OCI-M2 (cell line): ENCODE results near the gene DLGAP1.
"Not testable (repeated sequence)": the region's sequence is repeated elsewhere in the genome, so short reads cannot be mapped to it uniquely, and the experiment has no call there.

ENCODE experiments used
- DNase-seq: peaks from one replicate; lab custom pipeline; 2025; ENCODE audit not compliant: unreplicated experiment; lab: John Stamatoyannopoulos, UW

The DLGAP1 gene

DNA sequence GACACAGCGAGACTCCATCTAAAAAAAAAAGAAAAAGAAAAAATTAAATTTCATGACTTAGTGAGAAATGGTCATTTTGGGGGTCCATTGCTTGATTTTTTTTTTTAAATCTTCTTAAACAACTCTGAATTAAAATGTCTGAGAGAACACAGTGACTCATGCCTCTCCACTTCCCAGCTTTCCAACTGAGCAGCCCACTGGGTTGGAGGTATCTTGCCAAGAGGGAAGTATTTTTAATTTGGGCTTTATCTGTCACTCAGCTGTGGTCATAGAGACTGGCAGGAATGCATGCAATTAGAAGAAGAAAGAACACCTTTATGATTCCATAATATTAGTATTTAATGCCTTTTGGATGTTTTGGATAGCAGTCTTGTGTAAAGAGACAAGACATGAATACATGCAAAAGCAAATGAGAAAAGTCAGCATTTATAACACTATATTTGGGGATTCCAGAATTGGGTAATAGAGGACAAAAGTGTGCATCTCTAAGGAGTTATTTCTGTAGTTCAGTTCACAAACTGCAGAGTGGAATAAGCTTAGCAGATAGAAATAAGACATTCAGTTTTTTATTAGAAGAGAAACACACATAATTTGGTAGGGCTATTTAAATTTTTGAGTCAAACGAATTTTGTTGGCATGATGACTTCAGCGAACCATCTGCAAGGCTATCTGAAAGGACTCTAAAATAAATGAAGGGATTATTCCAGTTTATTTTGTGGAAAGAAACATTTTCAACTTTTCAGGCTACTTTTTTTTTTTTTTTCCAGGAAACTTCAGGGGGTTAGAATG lies 750.4 kb downstream of the DLGAP1 start:
- no peak for DNase-seq

DNA sequence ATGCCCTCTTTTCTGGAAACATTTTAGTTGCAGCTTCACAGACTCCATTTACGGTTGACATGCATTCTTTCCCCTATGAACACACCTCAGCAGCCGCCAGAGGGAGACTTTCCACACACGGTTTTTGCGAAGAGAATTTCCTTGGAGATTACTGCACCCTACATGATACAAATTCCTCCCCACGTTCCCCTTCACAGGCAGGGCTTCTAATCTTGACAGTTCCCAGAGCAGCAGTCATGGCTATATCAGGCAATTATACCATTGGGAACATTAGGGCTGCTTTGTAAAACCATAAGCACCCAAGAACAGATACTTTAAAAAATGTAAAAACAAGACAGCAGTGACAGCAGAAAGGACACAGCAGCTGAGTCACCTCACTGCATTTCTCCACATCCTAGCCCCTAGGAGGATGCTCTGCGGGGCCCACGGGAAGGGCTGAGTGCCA lies 751.4 kb downstream of the DLGAP1 start:
- DNase-seq = peak; percentile 7

DNA sequence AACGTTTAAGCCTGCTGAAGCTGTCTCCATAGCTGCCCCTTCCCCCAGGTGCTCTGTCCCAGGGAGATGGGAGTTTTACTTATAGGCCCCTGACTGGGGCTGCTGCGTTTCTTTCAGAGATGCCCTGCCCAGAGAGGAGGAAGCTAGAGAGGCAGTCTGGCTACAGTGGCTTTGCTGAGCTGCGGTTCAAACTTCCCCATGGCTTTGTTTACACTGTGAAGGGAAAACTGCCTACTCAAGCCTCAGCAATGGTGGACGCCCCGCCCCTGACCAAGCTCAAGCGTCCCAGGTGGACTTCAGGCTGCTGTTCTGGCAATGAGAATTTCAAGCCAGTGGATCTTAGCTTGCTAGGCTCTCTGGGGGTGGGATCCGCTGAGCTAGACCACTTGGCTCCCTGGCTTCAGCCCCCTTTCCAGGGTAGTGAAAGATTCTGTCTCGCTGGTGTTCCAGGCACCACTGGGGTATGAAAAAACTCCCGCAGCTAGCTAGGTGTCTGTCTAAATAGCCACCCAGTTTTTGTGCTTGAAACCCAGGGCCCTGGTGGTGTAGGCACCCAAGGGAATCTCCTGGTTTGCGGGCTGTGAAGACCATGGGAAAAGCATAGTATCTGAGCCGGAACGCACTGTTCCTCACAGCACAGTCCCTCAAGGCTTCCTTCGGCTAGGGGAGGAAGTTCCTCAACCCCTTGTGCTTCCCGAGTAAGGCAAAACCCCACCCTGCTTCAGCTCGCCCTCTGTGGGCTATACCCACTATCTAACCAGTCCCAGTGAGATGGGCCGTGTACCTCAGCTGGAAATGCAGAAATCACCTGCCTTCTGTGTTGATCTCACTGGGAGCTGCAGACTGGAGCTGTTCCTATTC lies 755.2 kb downstream of the DLGAP1 start:
- DNase-seq = not testable (repeated sequence)

DNA sequence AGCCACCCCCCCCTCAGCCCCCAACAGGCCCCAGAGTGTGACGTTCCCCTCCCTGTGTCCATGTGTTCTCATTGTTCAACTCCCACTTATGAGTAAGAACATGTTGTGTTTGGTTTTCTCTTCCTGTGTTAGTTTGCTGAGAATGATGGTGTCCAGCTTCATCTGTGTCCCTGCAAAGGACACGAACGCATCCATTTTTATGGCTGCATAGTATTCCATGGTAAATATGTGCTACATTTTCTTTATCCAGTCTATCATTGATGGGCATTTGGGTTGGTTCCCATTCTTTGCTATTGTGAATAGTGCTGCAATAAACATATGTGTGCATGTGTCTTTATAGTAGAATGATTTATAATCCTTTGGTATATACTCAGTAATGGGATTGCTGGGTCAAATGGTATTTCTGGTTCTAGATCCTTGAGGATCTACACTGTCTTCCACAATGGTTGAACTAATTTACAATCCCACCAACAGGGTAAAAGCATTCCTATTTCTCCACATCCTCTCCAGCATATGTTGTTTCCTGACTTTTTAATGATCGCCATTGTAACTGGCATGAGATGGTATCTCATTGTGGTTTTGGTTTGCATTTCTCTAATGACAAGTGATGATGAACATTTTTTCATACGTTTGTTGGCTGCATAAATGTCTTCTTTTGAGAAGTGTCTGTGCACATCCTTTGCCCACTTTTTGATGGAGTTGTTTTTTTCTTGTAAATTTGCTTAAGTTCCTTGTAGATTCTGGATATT lies 760.9 kb downstream of the DLGAP1 start:
- DNase-seq = not testable (repeated sequence)

DNA sequence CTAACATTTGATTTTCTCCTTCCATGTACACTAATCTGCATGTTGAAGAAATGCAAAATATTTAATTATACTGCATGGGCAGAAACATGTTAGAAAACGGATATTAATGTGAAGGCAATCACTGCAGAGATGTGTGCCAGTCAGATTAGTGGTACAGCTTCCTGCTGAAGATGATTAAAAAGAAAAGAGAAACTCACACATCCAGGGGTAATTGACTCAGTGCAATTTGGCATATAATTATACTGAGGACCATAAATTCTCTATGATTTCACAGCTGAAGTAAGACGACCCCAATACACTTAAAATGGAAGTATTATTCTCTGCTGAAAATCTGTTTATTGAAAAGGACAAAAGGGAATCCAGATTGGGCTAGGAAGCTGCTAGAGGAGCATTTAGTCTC lies 761.7 kb downstream of the DLGAP1 start:
- DNase-seq = no peak

DNA sequence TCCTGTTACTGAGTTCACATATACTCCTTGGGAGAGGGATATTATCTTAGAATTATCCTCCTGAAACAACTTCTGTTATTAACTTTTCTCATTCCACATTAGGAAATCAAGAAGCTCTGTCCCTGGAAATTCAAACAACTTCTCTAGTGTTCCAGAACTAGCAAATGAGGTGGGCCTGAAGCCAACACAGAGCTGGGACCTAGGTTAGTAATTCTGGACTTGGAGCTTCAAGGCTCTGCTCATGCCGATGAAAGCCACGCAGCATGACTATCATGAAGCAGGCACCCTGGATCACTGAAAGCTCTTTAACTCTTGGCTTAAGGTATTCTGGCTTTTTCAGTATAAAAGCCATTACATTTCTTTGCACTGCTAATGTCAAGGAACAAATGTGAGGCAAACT lies 762.4 kb downstream of the DLGAP1 start:
- no peak for DNase-seq

DNA sequence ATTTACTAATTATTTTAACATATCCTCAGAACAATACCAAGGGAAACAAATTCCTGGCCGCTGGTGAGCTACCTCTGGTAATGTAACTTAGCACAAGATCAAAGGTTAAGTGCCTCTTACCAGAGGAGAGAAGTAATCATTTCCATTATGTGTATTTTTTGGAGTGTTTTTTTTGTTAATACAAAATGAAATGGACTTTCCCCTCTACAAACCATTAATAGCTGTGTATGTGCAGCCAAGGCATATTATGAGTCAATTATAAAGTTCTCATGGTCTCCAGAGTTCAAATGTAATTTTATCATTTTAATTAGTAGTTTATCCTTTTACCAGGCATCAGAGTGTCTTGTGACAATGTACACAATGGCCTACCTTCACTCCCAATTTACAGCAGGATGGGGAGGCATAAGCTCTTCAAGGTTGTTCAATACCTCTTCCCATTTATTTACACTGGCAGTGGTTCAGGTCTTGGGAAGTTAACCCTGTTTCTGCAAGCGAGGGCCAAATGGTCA lies 762.9 kb downstream of the DLGAP1 start:
- no peak for DNase-seq

DNA sequence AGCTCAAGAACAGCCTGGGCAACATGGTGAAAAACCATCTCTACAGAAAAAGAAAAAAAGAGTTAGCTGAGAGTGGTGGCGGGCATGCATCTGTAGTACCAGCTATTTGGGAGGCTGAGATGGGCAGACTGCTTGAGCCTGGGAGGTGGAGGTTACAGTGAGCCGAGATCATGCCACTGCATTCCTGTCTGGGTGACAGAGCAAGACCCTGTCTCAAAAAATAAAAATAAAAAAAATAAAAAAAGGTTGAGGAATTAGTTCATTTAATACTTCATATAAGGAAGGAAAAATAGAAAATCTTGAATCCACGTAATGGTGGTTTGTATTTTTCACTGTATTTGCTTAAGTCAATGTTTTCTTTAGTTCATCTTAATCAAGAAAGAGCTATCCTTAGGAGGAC lies 763.4 kb downstream of the DLGAP1 start:
- no peak for DNase-seq

DNA sequence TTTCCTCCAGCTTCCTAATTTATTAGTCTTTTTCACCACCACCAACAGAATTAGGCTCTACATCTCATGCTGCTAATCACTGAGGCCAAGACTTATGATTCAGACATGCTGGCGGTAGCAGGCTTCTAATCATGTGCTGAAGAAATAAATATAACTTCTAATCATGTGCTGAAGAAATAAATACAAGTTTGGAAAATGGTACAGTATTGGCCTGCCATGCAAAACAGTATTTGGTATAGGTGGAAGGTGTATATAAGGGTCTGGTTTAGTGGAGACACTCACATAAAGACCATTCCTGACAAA lies 764.4 kb downstream of the DLGAP1 start:
- no peak for DNase-seq

DNA sequence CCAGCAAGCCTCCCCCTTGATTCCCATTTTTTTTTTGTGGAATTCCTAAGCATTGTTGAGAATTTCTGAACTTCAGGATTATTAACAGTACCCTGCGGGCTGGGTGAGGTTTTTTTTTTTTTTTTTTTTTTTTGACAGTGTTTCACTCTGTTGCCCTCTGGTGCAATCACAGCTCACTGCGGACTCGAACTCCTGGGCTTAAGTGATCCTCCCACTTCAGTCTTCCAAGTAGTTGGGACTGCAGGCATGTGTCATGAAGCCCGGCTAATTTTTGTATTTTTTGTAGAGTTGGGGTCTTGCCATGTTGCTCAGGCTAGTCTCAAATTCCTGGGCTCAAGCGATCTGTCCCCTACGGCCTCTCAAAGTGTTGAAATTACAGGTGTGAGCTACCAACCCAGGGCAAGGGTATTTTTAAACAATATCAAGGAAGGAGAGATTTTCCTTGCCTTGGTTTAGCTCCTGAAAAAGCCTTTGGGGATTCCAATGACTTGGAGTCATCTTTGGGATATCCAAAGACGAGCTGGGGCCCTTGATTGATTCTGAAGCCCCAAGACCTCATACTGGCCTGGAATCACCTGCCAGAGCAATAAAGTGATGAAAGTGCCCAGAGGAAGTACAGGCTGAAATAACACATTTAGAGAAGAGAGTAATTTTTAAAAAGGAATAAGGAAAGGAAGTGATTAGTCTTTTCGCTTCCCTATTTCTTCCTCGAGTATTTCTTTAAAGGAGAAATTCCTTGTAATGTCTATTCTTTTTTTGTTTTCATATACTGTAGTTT lies 764.9 kb downstream of the DLGAP1 start:
- DNase-seq = no peak

DNA sequence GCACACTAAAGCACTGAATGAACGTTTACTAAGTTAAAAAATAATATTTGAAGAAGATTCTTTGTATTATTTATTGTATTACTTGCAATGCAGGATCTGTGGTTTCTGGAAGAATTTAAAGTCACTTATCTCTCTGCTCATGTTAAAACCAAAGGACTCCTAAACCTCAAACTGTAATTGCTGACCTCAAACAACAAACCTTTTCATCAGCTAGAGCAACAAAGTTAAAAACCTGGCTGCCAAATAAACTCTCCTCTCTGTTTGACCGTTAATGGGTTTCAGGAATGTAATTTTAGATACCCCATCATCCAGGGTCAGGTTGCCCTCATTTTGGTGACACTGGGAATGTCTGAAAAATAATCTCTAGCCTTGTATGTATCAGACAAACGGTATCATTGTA lies 766.0 kb downstream of the DLGAP1 start:
- DNase-seq = no peak

DNA sequence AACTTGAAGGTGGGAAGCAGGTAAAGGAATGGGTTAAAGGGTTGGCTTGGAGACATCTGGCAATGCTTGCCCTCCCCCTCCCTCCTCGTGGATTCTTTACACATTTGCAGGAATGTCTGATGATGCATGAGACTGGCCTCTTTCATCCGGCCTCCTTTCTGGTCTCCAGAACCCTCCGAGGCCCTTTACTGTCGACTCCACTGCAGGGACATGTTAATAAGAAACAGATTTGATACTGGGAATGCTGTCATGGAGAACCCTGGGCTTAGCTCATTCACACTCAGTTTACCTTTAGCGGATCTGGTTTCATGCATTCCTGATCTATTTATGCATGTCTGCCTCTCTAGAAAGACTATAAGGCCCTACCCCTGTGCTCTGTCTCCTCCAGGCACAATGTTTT lies 766.4 kb downstream of the DLGAP1 start:
- no peak for DNase-seq

DNA sequence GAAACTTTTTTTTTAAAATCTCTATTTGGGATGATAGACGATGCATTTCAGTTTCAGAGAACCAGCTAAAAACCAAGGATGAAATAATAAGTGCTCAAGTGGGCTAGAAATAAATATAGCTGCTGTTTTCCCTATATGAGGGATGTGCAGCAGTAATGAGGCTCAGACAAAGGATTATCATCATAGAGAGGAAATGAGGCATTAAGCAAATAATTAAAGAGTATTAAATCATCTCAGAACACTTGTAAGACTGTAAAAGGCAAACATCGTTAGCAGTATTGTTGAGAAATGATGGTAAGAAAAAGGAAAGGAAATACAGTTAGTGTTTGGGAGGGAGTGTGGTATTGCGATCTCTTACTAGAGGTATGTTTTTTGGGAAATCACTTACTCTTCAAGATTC lies 771.6 kb downstream of the DLGAP1 start:
- no peak for DNase-seq

DNA sequence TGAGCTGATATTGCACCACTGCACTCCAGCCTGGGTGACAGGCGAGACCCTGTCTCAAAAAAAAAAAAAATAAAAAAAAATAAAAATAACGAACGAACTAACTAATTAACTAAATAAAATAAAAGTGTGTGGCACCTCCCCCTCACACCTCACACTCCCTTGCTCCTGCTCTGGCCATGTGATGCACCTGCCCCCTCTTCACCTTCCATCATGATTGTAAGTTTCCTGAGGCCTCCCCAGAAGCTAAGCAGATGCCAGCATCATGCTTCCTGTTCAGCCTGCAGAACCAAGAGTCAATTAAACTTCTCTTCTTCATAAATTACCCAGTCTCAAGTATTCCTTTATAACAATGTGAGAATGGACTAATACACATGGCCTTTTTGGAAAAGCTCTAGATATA lies 773.0 kb downstream of the DLGAP1 start:
- DNase-seq = no peak

DNA sequence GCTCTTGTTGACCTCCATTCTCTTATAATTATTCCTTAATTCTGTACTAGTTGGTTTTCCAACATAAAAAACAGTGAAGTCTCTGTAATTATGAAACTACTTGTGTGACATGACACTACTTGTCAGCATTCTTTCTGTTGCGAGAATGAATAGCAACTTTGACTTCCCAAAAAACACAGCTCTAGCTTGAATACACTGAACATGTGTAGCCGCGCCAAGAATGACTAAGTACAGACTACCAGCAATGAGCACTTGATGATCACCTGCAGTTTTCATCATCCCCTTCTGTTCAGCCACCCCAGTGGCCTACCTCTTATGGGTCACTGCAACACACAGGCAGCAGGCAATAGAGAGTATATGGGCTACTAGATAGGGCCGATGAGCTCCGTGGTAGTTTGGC lies 775.9 kb downstream of the DLGAP1 start:
- DNase-seq = no peak

DNA sequence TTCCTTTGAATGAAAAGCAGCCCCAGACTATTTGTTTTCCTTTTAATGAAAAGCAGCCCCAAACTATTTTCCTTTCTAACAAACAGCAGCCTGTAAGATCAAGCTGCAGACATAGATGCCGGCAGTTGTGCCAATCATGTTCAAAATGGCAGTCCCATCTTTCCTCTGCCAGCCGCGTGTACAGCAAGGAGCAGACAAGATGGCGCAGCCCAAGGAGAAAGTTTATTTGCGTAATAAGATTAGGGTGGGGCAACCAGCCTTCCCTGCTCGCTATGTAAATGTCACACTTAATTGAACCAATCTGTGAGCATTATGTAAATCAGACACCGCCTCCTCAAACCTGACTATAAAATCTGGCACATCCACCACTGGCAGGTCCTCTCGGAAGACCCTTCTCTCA lies 779.1 kb downstream of the DLGAP1 start:
- DNase-seq = no peak

DNA sequence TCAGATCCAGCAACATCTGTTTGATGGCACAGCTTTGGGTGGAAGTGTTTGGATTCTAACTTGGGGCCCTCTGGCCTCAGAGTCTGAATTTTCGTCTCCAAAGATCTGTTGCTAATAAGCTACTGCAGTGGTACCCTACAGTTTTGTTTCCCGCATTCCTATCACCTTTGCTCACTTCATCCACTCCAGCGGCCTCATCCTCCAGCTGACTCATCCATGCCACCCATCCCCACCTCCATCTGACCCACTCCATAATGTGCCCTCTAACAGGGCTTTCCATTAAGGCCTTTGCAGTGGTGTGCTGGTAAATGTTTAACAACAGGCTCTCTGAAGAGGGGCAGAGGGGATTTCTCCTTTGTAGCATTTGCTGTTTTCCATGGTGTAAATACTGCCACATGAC lies 779.7 kb downstream of the DLGAP1 start:
- no peak for DNase-seq

DNA sequence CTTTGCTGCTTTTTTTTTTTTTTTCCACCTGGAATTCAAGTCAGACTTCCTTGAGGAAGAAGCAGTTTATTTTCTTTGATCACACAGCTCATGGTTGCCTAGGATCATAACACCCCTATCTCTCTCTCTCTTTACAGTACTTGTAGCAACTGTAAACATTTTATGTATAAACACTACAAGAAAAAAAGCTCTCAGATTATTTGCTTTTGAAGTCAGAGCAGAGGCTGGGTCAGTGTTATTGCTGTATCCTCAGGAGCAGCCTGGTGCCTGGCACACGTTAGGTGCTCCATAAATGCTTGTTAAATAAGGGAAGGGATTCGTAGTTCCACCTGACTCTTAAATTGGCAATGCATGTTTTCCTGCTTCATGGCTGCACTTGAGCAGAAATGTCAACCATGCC lies 783.9 kb downstream of the DLGAP1 start:
- no peak for DNase-seq

DNA sequence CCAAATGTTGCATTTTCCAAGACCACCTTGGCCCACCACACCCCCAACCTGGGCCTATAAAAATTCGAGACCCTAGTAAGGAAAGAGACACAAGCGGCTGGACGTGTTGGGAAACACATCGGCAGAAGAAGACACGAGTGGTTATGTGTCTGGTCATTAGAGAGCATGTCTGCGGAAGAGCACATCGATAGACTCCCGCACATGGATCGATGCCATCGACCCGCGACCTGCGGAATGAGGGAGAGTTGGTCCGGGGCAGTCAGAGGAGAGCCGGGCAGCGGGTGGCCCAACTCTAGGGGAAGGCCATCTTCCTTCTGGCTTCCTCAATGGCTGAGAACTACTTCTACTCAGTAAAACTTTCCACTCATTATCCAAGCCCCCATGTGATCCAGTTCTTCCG lies 785.7 kb downstream of the DLGAP1 start:
- DNase-seq = no peak

DNA sequence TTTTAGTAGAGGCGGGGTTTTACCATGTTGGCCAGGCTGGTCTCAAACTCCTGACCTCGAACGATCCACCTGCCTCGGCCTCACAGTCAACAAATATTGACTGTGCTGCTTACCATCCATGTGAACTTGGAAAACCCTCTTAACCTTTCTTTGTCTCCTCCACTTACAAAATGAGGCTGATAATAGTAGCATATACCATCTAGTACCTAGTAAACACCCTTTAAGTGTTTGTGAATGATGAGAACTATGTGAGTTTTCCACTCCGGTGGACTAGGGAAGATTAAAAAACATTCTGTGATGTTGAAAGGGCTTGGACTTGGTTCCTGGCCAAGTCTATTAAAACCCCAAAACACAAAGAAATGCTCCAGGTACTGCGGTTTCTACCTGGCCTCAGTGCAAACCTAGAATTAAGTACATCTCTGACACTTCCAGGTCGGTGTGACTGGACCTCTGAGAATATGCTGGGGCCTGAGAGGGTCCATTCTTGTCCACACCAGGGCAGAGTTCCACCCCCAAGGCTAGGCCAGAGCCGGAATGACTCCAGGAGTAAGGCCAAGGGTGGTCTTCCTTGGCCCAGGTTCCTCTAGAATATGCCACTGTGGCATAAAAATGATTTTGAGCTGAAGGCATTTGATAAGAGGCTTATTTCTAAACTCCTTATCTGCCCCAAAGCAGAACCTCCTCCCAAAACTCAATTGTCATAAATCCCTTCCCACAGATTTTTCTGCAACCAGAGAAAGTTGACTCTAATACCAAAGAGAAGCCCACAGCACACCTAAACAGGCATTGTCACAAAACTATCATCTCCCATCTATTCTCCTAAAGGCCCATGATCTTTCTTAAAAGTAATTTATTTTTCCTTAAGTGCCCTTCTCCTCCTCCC lies 787.6 kb downstream of the DLGAP1 start:
- DNase-seq = no peak
